Fibroblast of skin of scalp (primary cell): Measurements from ENCODE around the gene RHEBL1. TPM values are rescaled to one million over a fixed set of nuclear protein-coding genes. Genes with fewer than 3 reads are reported as not detected.

ENCODE experiments used
- DNase-seq: peaks from one replicate; pipeline ENCODE4 v3.0.0-alpha.2; 2013
- polyA plus RNA-seq, 2 experiments: library from polyadenylated mRNA; unstranded; fragments of 120-200 nt; gene quantifications; one replicate each; pipeline ENCODE4 v1.2.1, GENCODE V29; 2013; ENCODE audit not compliant: insufficient read length in 2 of 2

RHEBL1 gene, protein sequence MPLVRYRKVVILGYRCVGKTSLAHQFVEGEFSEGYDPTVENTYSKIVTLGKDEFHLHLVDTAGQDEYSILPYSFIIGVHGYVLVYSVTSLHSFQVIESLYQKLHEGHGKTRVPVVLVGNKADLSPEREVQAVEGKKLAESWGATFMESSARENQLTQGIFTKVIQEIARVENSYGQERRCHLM
- polyA plus RNA-seq (2013, experiment 1 of 2; ENCODE audit: insufficient read length): 0.73 TPM
- 0.64 TPM for polyA plus RNA-seq (2013, experiment 2 of 2; ENCODE audit: insufficient read length)

GRCh38 chr12:49069507-49070346, at the start of gene RHEBL1:
Gene RHEBL1, minus strand, starts transcription at chr12:49069979. Its CDS starts 194 bp downstream, at chr12:49069785.
- DNase-seq: peak; percentile 96

- no peak for DNase-seq
These were observed 41.4 kb upstream of the RHEBL1 start for GRCh38 chr12:49111206-49111605.

DNA sequence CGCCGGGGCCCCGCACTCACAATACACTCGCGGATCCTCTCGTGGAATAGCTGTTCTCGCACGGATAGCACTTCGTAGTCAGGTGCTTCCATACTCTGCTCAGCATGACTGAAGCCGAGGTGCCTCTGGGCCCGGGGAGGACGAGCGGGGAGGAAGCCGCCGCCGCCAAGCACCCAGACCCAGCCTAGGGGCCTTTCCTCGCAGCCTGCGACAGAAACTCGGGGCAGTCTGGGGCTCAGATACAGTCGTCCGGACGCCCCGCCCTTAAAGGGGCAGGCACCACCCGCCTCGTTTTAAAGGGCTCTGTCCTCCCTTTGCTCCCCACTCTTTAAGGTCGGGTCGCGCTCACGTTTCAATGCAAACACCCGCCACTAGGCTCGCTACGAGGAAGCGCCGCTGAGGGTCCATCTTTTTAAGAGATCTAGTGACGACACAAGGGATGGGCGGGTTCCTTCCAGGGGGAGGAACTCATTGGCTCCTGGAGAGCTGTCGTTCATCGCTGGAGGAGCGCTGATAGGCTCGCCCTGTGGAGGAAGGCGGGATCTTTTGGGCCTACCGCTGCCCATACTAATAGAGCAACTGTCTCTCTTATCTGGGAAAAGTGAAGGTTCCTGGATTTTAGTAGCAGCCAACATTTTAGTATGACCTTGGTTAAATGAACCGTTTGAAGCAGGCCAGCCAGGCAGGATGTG, 40.8 kb upstream of the RHEBL1 start, which contains the start of gene LMBR1L:
LMBR1L (minus strand) TSS at position 384 of the 692 bp plus-strand sequence; CDS start at position 92, 292 bp downstream.
- peak; percentile 99 for DNase-seq

GRCh38 chr12:49109641-49110463, 40.1 kb upstream of the RHEBL1 start:
- no peak for DNase-seq

DNA sequence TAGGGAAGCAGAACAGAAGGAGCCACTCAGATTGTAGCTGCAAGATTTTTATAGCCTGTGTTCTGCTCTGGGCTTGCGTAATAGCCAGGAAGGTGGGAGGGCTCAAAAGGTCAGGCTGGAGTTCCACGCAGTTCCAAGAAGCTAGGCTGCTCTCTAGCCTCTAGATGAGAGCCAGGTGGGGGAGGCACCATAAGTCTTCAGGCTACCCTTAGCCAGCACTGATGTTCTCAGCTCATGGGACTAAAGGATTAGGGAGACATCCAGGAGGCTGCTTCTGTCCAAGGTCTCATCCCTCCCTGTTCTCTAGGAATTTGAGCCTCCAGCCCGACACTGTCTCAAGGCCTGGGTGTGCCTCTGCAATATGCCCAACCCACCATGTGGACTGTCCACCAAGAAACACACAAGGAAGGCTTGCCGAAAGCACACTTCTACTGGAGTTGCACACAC, 39.2 kb upstream of the RHEBL1 start:
- DNase-seq: no peak

- DNase-seq: no peak
These were observed 35.8 kb upstream of the RHEBL1 start for GRCh38 chr12:49105504-49106084.

GRCh38 chr12:49104822-49105221, 35.0 kb upstream of the RHEBL1 start:
- no peak for DNase-seq

- no peak for DNase-seq
These were observed 30.6 kb upstream of the RHEBL1 start for GRCh38 chr12:49100380-49100779.

GRCh38 chr12:49098703-49099102, 28.9 kb upstream of the RHEBL1 start:
- no peak for DNase-seq

DNA sequence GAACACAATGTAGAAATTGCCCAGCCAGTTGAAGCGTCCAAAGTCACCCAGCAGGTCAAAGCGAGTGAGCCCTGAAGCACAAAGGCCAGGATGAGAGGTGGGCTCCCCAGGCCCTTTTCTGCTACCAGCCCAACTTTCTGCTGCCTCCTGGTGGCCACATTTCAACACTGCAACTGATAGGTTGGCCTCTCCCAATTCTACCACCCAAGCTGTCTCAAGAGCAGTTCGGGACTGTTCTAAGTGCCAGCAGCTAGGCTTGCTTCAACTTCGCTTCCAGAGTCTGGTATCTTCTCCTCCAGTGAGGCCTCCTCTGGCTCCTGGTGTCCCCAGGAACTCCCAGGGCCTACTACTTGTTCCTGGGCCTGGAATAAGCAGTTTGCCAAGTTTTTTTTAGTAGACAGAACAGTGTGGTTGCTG, 28.3 kb upstream of the RHEBL1 start:
- DNase-seq: peak; percentile 39

GRCh38 chr12:49097381-49097780, 27.6 kb upstream of the RHEBL1 start:
- no peak for DNase-seq

DNA sequence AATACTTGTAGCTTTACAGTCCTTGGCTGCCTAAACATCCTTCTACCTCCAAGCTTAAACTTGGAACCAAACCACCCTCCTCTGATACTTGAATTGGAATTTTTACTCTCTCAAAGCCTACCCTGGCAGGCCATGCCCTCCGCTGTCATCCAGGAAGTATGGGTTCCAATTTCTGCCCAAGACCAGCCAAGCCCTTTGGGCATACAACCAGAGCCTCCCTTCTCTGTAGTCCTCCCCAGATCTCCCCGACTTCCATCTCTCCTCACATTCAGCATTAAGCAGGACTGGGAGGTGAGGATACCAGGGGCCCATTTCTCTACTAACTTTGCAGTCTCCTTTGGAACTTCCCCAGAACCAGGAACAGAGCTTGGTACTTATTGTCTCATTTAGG, 25.2 kb upstream of the RHEBL1 start:
- DNase-seq: no peak

GRCh38 chr12:49094160-49094974, 24.6 kb upstream of the RHEBL1 start, which contains the start of gene DHH:
Gene DHH, minus strand, starts transcription at chr12:49094801. Its CDS starts 289 bp downstream, at chr12:49094512.
- no peak for DNase-seq

- no peak for DNase-seq
These were observed 24.0 kb upstream of the RHEBL1 start for GRCh38 chr12:49093792-49094159.

- DNase-seq: no peak
These were observed 23.1 kb upstream of the RHEBL1 start for GRCh38 chr12:49092816-49093406.

- DNase-seq: no peak
These were observed 22.5 kb upstream of the RHEBL1 start for GRCh38 chr12:49092086-49092815.

- no peak for DNase-seq
These were observed 22.0 kb upstream of the RHEBL1 start for GRCh38 chr12:49091836-49092085.

DNA sequence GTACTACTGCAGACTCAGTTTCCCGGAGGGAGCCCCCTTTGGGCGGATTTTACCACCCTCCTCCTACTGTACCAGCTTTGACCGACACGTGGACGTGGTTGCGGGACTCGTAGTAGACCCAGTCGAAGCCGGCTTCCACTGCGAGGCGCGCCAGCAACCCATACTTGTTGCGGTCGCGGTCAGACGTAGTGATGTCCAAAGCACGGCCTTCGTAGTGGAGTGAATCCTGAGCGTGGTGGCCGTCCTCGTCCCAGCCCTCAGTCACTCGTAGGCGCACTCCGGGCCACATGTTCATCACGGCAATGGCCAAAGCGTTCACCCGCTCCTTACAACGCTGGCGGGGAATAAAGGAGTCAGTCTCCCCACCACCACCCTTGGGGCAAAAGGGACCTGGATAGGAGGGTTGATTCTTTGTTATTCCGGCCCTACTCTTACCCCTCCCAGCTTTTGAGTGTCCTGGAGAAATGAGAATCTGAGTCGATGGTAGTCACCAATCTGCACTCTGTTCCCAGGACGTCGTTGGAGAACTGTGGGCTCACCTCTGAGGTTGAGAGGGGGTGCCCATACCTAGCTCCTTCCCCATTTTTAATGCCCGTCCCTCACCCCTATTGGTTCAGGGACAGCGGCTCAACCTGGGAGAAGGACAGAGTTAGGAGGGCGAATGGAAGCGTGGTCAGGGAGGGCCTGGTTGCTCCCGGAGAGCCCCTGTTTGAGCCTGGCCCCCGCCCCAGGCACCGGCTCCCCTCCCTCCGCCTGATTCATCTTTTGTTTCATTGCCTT, 21.5 kb upstream of the RHEBL1 start:
- no peak for DNase-seq
